ENCODE data around the gene UNC119B. TPM values are rescaled to one million over a fixed set of nuclear protein-coding genes. Genes with fewer than 3 reads are reported as not detected.

Gene UNC119B
- polyA plus RNA-seq, 4 donors: 70.6 to 79.4 (median 75.8) TPM

GRCh38 chr12:120738252-120739030 lies 28.2 kb downstream of the UNC119B start:
- DNase-seq (ENCODE audit: low read depth in 4 of 4, low spot score in 3 of 4): no peak

- no peak for DNase-seq (ENCODE audit: low read depth in 4 of 4, low spot score in 3 of 4)
Observed at GRCh38 chr12:120739031-120739762, 28.9 kb downstream of the UNC119B start.

- no peak for DNase-seq (ENCODE audit: low read depth in 4 of 4, low spot score in 3 of 4)
Observed at GRCh38 chr12:120739821-120740613, 29.8 kb downstream of the UNC119B start.

- DNase-seq (ENCODE audit: low read depth in 4 of 4, low spot score in 3 of 4): no peak
Observed at GRCh38 chr12:120740871-120741270, 30.6 kb downstream of the UNC119B start.

GRCh38 chr12:120741476-120742421 lies 31.5 kb downstream of the UNC119B start:
- DNase-seq (ENCODE audit: low read depth in 4 of 4, low spot score in 3 of 4): no peak

- no peak for DNase-seq (ENCODE audit: low read depth in 4 of 4, low spot score in 3 of 4)
Observed at GRCh38 chr12:120744922-120745493, 34.8 kb downstream of the UNC119B start.

- no peak for DNase-seq (ENCODE audit: low read depth in 4 of 4, low spot score in 3 of 4)
Observed at GRCh38 chr12:120748242-120748641, 38.0 kb downstream of the UNC119B start.

- no peak for DNase-seq (ENCODE audit: low read depth in 4 of 4, low spot score in 3 of 4)
Observed at GRCh38 chr12:120749256-120749655, 39.0 kb downstream of the UNC119B start.

- no peak for DNase-seq (ENCODE audit: low read depth in 4 of 4, low spot score in 3 of 4)
Observed at GRCh38 chr12:120750806-120751205, 40.5 kb downstream of the UNC119B start.

GRCh38 chr12:120751389-120751788 lies 41.1 kb downstream of the UNC119B start:
- DNase-seq (ENCODE audit: low read depth in 4 of 4, low spot score in 3 of 4): no peak

- no peak for DNase-seq (ENCODE audit: low read depth in 4 of 4, low spot score in 3 of 4)
Observed at GRCh38 chr12:120754792-120755191, 44.5 kb downstream of the UNC119B start.

- DNase-seq (ENCODE audit: low read depth in 4 of 4, low spot score in 3 of 4): no peak
Observed at GRCh38 chr12:120755269-120755668, 45.0 kb downstream of the UNC119B start.

GRCh38 chr12:120757226-120757742 lies 47.0 kb downstream of the UNC119B start:
- no peak for DNase-seq (ENCODE audit: low read depth in 4 of 4, low spot score in 3 of 4)

- DNase-seq (ENCODE audit: low read depth in 4 of 4, low spot score in 3 of 4): no peak
Observed at GRCh38 chr12:120757949-120758348, 47.7 kb downstream of the UNC119B start.

GRCh38 chr12:120758798-120759590 lies 48.7 kb downstream of the UNC119B start:
- no peak for DNase-seq (ENCODE audit: low read depth in 4 of 4, low spot score in 3 of 4)

GRCh38 chr12:120759591-120760348 lies 49.5 kb downstream of the UNC119B start:
- no peak for DNase-seq (ENCODE audit: low read depth in 4 of 4, low spot score in 3 of 4)

- DNase-seq (ENCODE audit: low read depth in 4 of 4, low spot score in 3 of 4): no peak
Observed at GRCh38 chr12:120760349-120761254, 50.3 kb downstream of the UNC119B start.

All from right renal pelvis (tissue), 4 donors.